ENCODE data around the gene LRRTM2.

LRRTM2 gene

DNA sequence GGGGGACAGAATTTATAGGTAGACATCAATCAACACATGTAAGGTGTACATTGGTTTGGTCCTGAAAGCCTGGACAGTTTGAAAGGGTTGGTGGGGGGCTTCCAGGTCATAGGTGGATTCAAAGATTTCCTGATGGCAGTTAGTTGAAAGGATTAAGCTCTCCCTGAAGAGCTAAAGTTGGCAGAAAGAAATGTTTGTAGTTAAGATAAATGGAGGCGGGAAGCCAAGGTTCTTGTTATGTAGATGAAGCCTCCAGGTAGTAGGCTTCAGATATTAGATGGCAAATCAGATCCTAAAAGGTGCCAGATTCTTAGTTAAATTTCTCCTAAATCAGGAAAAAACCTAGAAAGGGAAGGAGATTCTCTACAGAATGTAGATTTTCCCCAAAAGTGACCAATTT is 9.0 kb upstream of the LRRTM2 start:
- no peak overlapping the region for H3K4me3 ChIP-seq (ENCODE audit: extremely low read depth, insufficient read depth, low read length, poor library complexity, severe bottlenecking)
- no peak overlapping the region for H3K27ac ChIP-seq (ENCODE audit: low read depth, low read length, severe bottlenecking)
- WGBS, 2 experiments (ENCODE audit: insufficient coverage in 2 of 2), result 80 to 100% methylated on average over 1 of the region's 1 CpG
- H3K9me3 ChIP-seq (ENCODE audit: control insufficient read depth, low read length), result peaks cover 8% of the 10 kb centered on the region
- no peaks in the 10 kb centered on the region for H3K4me1 ChIP-seq (ENCODE audit: control insufficient read depth, insufficient read depth, low read length, poor library complexity, severe bottlenecking)
- peaks cover 56% of the 10 kb centered on the region for H3K36me3 ChIP-seq (ENCODE audit: control insufficient read depth, insufficient read depth, low read length)

DNA sequence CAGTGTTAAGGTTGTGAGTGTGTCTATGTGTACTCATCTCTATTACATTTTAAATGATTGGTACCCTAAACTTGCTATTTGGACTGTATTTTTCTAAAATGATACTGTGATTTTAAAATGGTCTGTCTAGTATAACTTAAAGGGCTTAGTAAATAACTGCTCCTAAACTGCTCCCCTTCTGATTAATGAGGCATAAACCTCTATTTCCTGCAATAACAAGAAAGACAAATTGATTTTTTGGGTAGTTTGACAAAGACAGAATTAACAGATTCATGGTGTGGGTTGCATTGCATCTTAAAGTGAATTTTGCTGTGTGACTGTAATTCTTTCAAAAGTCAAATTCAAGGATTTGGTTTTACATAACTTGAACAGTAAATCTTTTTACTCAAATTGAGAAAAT is 8.1 kb upstream of the LRRTM2 start:
- Histone ChIP-seq H3K36me3 (ENCODE audit: control insufficient read depth, insufficient read depth, low read length) (peaks cover 48% of the 10 kb centered on the region), H3K4me3 (ENCODE audit: extremely low read depth, insufficient read depth, low read length, poor library complexity, severe bottlenecking) (no peak overlapping the region), H3K9me3 (ENCODE audit: control insufficient read depth, low read length) (peaks cover 4% of the 10 kb centered on the region), H3K27ac (ENCODE audit: low read depth, low read length, severe bottlenecking) (no peak overlapping the region), H3K4me1 (ENCODE audit: control insufficient read depth, insufficient read depth, low read length, poor library complexity, severe bottlenecking) (no peaks in the 10 kb centered on the region)

DNA sequence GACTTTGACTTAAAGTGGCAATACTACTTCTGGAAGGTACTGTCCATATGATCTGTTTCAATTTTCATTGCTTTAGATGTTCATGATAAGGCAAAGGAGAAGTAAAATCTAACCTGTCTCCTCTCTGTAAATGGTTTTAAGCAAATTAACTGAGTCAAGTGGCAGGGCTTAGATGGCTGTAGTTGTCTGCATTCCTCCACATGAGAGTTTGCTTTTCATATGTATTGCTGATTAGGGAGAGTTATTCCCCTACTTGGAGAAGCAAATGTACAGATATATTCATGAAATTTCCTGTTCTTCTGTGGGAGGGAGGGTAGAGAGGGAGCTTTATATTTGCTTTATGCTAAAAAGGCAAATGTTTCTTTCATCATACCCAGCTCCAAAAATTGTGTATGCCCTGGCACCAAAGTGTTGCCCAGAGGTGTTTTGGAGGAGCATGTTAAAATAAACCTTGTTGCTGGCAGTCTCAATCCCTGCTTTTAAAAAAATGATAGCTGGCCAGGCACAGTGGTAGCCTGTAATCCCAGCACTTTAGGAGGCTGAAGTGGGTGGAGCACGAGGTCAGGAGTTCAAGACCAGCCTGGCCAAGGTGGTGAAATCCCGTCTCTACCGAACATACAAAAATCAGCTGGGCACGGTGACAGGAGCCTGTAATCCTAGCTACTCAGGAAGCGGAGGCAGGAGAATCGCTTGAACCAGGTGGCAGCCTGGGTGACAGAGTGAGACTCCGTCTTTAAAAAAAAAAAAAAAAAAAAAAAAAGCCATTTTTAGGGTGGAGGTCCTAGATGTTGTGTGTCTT is 3.5 kb upstream of the LRRTM2 start:
- Histone ChIP-seq H3K9me3 (ENCODE audit: control insufficient read depth, low read length) (no peaks in the 10 kb centered on the region), H3K4me1 (ENCODE audit: control insufficient read depth, insufficient read depth, low read length, poor library complexity, severe bottlenecking) (peaks cover 9% of the 10 kb centered on the region), H3K4me3 (ENCODE audit: extremely low read depth, insufficient read depth, low read length, poor library complexity, severe bottlenecking) (no peak overlapping the region), H3K36me3 (ENCODE audit: control insufficient read depth, insufficient read depth, low read length) (peaks cover 30% of the 10 kb centered on the region), H3K27ac (ENCODE audit: low read depth, low read length, severe bottlenecking) (no peak overlapping the region)
- WGBS, 2 experiments (ENCODE audit: insufficient coverage in 2 of 2), result 94 to 97% methylated on average over 4 to 6 of the region's 7 CpGs

DNA sequence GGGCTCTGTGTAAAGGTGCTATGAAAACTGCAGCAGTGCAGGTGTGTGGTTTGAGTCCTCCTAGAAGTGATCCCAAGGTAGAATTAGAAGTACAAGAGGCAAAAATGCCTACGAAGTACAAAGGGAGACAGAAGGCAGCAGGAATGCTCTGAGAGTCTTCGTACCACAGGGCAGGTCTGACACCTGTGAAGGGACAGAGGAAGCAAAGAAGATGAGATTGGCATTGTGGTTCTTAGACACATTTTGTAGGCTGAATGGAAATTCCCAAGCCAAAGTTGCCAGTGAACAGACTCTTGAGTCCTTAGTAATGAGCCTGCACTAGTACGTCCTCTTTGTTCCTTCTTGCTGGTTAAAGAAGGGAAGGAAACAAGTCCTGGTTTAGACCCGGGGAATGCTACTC is 1.7 kb upstream of the LRRTM2 start:
- 93 to 96% methylated on average over 2 to 3 of the region's 4 CpGs for WGBS, 2 experiments (ENCODE audit: insufficient coverage in 2 of 2)
- Histone ChIP-seq H3K27ac (ENCODE audit: low read depth, low read length, severe bottlenecking) (no peak overlapping the region), H3K4me1 (ENCODE audit: control insufficient read depth, insufficient read depth, low read length, poor library complexity, severe bottlenecking) (peaks cover 10% of the 10 kb centered on the region), H3K4me3 (ENCODE audit: extremely low read depth, insufficient read depth, low read length, poor library complexity, severe bottlenecking) (no peak overlapping the region), H3K36me3 (ENCODE audit: control insufficient read depth, insufficient read depth, low read length) (peaks cover 35% of the 10 kb centered on the region), H3K9me3 (ENCODE audit: control insufficient read depth, low read length) (no peaks in the 10 kb centered on the region)

DNA sequence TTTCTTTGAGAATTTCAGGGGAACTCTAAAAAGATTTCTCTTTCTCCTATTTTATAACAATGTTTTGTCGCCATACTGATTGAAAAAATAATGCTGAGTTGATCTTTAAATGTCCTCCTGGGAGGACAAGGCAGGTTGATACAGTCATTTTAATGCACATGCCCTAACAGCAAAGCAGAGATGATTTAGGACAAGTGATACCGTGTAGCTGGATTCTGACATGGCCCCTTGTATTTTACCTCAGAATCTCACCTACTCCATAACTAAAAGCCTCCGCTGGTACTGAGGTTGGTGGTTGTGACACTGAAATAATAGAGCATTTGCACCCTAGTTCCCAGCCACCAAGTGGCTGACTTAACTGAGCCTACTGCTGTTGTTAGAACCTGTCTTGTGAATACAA is 811 bp upstream of the LRRTM2 start:
- Histone ChIP-seq H3K27ac (ENCODE audit: low read depth, low read length, severe bottlenecking) (no peak overlapping the region), H3K4me1 (ENCODE audit: control insufficient read depth, insufficient read depth, low read length, poor library complexity, severe bottlenecking) (peaks cover 18% of the 10 kb centered on the region), H3K9me3 (ENCODE audit: control insufficient read depth, low read length) (no peaks in the 10 kb centered on the region), H3K36me3 (ENCODE audit: control insufficient read depth, insufficient read depth, low read length) (peaks cover 31% of the 10 kb centered on the region), H3K4me3 (ENCODE audit: extremely low read depth, insufficient read depth, low read length, poor library complexity, severe bottlenecking) (no peak overlapping the region)
- WGBS, 2 experiments (ENCODE audit: insufficient coverage in 2 of 2), result no CpG with 5 or more reads among the region's 3 CpGs

DNA sequence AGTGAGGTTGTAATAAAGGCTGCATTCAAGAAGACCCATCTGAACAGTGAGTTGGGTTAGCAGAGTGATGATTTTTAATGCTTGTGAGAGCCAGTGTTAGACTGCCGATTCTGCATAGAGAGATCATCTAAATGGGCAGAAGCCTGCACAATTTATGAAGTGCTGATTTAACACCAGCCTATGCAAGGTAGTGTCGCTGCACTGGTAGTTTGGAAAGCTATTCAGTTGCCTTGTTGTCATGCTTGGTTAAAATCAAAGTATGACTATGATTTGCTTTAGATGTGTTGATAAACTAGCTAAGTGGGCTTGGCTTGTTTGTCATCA is 379 bp upstream of the LRRTM2 start:
- H3K36me3 ChIP-seq (ENCODE audit: control insufficient read depth, insufficient read depth, low read length), result peaks cover 28% of the 10 kb centered on the region
- peak overlapping the region; percentile 58 for H3K27ac ChIP-seq (ENCODE audit: low read depth, low read length, severe bottlenecking)
- no peaks in the 10 kb centered on the region for H3K9me3 ChIP-seq (ENCODE audit: control insufficient read depth, low read length)
- WGBS, 2 experiments (ENCODE audit: insufficient coverage in 2 of 2), result 91 to 95% methylated on average over 2 of the region's 2 CpGs
- no peak overlapping the region for H3K4me3 ChIP-seq (ENCODE audit: extremely low read depth, insufficient read depth, low read length, poor library complexity, severe bottlenecking)
- peaks cover 22% of the 10 kb centered on the region for H3K4me1 ChIP-seq (ENCODE audit: control insufficient read depth, insufficient read depth, low read length, poor library complexity, severe bottlenecking)

DNA sequence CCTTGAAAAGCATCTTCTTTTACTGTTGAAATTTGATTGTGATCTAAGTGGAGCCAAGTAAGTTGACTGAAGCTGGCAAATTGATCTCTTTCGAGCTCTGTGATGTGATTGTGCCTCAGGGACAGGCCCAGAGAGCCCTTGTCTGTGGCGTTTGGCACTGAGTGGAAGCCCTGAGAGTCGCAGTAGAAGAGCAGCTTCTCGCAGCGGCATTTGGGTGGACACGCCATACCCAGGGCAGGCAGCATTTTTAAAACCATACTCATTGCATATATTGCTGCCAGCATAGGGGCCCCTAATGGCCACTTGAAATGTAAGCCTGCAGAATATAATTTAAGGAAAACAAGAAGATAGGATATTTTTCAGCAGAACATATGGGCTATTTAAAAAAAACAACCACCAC is 894 bp downstream of the LRRTM2 start:
- Histone ChIP-seq H3K9me3 (ENCODE audit: control insufficient read depth, low read length) (no peaks in the 10 kb centered on the region), H3K36me3 (ENCODE audit: control insufficient read depth, insufficient read depth, low read length) (peaks cover 16% of the 10 kb centered on the region), H3K27ac (ENCODE audit: low read depth, low read length, severe bottlenecking) (no peak overlapping the region), H3K4me3 (ENCODE audit: extremely low read depth, insufficient read depth, low read length, poor library complexity, severe bottlenecking) (no peak overlapping the region), H3K4me1 (ENCODE audit: control insufficient read depth, insufficient read depth, low read length, poor library complexity, severe bottlenecking) (peaks cover 34% of the 10 kb centered on the region)
- 83 to 96% methylated on average over 3 to 6 of the region's 6 CpGs for WGBS, 2 experiments (ENCODE audit: insufficient coverage in 2 of 2)

DNA sequence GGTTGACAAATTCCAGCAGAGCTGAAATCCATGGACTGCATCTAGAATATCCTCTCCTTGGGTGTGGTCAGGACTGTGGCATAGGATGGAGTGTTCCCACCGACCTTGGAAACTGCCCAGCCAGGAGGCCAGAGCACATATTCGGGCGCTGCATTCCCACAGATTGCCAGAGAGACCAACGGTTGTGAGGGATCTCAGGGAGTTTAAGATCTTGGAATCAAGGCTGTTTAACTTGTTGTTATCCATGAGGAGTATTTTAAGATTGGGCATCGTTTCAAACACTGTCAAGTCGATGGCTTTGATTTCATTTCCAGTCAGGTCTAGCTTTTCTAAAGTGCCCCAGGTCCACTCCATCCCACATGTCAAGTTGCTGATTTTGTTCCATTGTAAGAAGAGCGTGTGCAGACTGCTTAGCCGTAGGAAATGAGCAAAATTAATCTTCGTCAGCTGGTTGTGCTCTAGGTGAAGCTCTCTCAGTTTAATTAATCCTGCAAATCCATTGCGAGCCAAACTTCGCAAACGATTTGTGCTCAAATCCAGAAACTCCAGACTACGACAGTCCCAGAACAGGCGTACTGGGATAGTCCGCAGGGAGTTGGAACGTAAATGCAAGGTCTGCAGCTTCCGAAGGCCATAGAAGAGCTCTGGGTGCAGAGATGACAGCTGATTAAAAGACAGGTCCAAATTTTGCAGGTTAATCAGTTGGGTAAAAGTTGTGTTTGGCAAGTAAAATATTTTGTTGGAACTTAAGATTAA is 1.5 kb downstream of the LRRTM2 start:
- H3K4me1 ChIP-seq (ENCODE audit: control insufficient read depth, insufficient read depth, low read length, poor library complexity, severe bottlenecking), result peaks cover 40% of the 10 kb centered on the region

DNA sequence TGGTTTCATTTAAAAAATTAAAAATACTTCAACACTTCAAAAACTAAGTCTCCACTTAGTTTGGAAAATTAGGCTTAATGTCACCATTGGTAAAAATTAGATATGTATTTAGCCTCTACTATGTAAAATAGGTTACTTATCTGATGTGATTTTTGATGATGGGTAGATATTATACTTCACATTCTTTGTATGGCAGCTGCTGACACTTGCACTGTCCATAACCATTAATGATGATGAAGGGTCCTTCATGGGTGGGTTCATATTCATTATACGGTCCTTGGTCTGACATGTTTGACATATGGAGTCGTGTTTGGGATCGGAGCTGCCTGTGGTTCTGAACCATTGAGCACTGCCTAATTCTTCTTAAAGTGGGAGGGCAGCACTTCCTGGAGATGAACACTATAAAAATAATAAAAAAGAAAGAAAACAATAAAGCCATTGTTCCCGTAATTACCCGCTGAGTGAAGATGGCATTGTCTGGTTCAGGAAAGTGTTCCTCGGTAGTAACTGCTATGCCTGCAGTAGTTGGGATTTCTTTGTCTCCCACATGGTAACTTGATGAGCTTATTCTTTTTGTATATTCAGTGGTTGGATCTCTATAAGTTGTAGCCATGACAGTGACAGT is 2.2 kb downstream of the LRRTM2 start:
- Histone ChIP-seq H3K27ac (ENCODE audit: low read depth, low read length, severe bottlenecking) (no peak overlapping the region), H3K4me3 (ENCODE audit: extremely low read depth, insufficient read depth, low read length, poor library complexity, severe bottlenecking) (no peak overlapping the region), H3K9me3 (ENCODE audit: control insufficient read depth, low read length) (no peaks in the 10 kb centered on the region), H3K4me1 (ENCODE audit: control insufficient read depth, insufficient read depth, low read length, poor library complexity, severe bottlenecking) (peaks cover 40% of the 10 kb centered on the region), H3K36me3 (ENCODE audit: control insufficient read depth, insufficient read depth, low read length) (peaks cover 15% of the 10 kb centered on the region)
- 93 to 100% methylated on average over 3 to 6 of the region's 6 CpGs for WGBS, 2 experiments (ENCODE audit: insufficient coverage in 2 of 2)

More for the DNA sequence above, 1.5 kb downstream of the LRRTM2 start:
- Histone ChIP-seq H3K4me3 (ENCODE audit: extremely low read depth, insufficient read depth, low read length, poor library complexity, severe bottlenecking) (no peak overlapping the region), H3K27ac (ENCODE audit: low read depth, low read length, severe bottlenecking) (no peak overlapping the region), H3K36me3 (ENCODE audit: control insufficient read depth, insufficient read depth, low read length) (peaks cover 15% of the 10 kb centered on the region), H3K9me3 (ENCODE audit: control insufficient read depth, low read length) (no peaks in the 10 kb centered on the region)
- WGBS, 2 experiments (ENCODE audit: insufficient coverage in 2 of 2), result 92 to 95% methylated on average over 17 of the region's 17 CpGs

DNA sequence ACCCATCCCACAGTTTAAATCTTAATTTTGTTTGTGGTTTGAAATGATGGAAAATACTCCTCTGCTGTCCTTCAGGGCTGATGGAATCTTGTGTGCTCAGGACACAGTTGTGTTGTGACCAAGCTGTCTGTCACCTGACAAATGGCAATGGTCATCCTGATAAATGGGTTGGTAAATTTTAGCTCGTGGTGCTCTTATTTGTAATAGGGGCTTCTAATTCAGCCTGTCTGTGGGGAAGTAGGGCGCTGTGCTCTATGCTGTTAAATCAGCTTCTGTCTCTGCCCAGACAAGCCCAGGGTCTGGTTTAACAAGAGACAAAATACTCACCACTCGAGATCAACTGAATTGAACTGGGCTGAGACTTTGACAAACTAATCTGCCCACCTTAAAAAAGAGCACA is 4.5 kb downstream of the LRRTM2 start:
- 48 to 60% methylated on average over 2 of the region's 3 CpGs for WGBS, 2 experiments (ENCODE audit: insufficient coverage in 2 of 2)
- H3K27ac ChIP-seq (ENCODE audit: low read depth, low read length, severe bottlenecking), result peak overlapping the region; percentile 34
- peaks cover 11% of the 10 kb centered on the region for H3K36me3 ChIP-seq (ENCODE audit: control insufficient read depth, insufficient read depth, low read length)
- H3K4me3 ChIP-seq (ENCODE audit: extremely low read depth, insufficient read depth, low read length, poor library complexity, severe bottlenecking), result no peak overlapping the region
- H3K4me1 ChIP-seq (ENCODE audit: control insufficient read depth, insufficient read depth, low read length, poor library complexity, severe bottlenecking), result peaks cover 40% of the 10 kb centered on the region
- no peaks in the 10 kb centered on the region for H3K9me3 ChIP-seq (ENCODE audit: control insufficient read depth, low read length)

Measured in mesodermal cell (in vitro differentiated cells).